GM12878 (cell line): ENCODE results near the gene TTC39B. TPM values are rescaled to one million over a fixed set of nuclear protein-coding genes. Genes with fewer than 3 reads are reported as not detected.

ENCODE experiments used
- ATAC-seq: fragments of 200-7000 bp; cut with Tn5 transposase; 3 replicates; pipeline ENCODE4 v1.9.1; 2020; ENCODE audit warnings: mild to moderate bottlenecking, moderate library complexity
- BruUV-seq: library from RNA; stranded (reverse); fragments of 400-500 nt; replicated peaks from 2 replicates; lab custom pipeline; 2021; lab: Mats Ljungman, UMichigan
- CTCF ChIA-PET: fragments of 300-600 bp; sonication (Branson Sonifier 250); formaldehyde crosslinking; extraction: SDS; loops from one replicate; lab custom pipeline; 2021; ENCODE audit warnings: inconsistent platforms; lab: Yijun Ruan, JAX
- POLR2A ChIA-PET: fragments of 350-600 bp; formaldehyde crosslinking; extraction: SDS; loops from one replicate; lab custom pipeline; 2021; ENCODE audit warnings: inconsistent platforms; lab: Charles Lee
- RAD21 ChIA-PET: fragments of 300-600 bp; sonication (Branson Sonifier 250); formaldehyde crosslinking; loops from one replicate; lab custom pipeline; 2023; ENCODE audit warnings: antibody characterized with exemption; ENCODE audit not compliant: unreplicated experiment; lab: Charles Lee
- SMC1A ChIA-PET: fragments of 300-600 bp; sonication (Branson Sonifier 250); formaldehyde crosslinking; loops from one replicate; lab custom pipeline; 2023; ENCODE audit not compliant: unreplicated experiment, uncharacterized antibody; lab: Charles Lee
- DNase-seq: peaks from one replicate; pipeline ENCODE4 v3.0.0-alpha.2; 2011; ENCODE audit warnings: low read depth, low spot score
- FAIRE-seq: peaks from 3 replicates; lab custom pipeline; 2011; peaks lifted over from hg19 to GRCh38; lab: Jason Lieb, UNC
- H2AFZ ChIP-seq: 2 replicates; pipeline ENCODE4 v1.6.0; 2011; ENCODE audit warnings: low read depth, low read length, control low read depth; ENCODE audit not compliant: control insufficient read depth
- H3K27ac ChIP-seq: 2 replicates; pipeline ENCODE4 v1.5.1; 2011; ENCODE audit warnings: control low read depth; ENCODE audit not compliant: control insufficient read depth, insufficient read depth
- H3K27me3 ChIP-seq, 2 experiments: replicated peaks in 1 of 2; 2 replicates each; pipeline versions ENCODE4 v1.6.0 to v1.6.1; 2011; ENCODE audit warnings: low read length in 1 of 2; ENCODE audit not compliant: control insufficient read depth in 2 of 2, insufficient read depth in 2 of 2
- H3K36me3 ChIP-seq, 2 experiments: 2 replicates each; pipeline ENCODE4 v1.5.1; 2011; ENCODE audit warnings: low read length in 1 of 2; ENCODE audit not compliant: control insufficient read depth in 2 of 2, insufficient read depth in 2 of 2
- H3K4me1 ChIP-seq: 2 replicates; pipeline ENCODE4 v1.6.1; 2011; ENCODE audit warnings: mild to moderate bottlenecking, low read length, moderate library complexity, mixed read lengths; ENCODE audit not compliant: control insufficient read depth, insufficient read depth
- H3K4me2 ChIP-seq: 2 replicates; pipeline ENCODE4 v1.6.0; 2011; ENCODE audit warnings: control low read depth; ENCODE audit not compliant: control insufficient read depth, insufficient read depth
- H3K4me3 ChIP-seq: fragments of 200-600 bp; sonication (generic); 2 replicates; pipeline ENCODE4 v1.5.1; 2016
- H3K79me2 ChIP-seq: 2 replicates; pipeline ENCODE4 v1.6.0; 2011; ENCODE audit warnings: low read length; ENCODE audit not compliant: control insufficient read depth, insufficient read depth
- H3K9ac ChIP-seq: 2 replicates; pipeline ENCODE4 v1.8.0; 2011; ENCODE audit warnings: low read length, control low read depth, mixed read lengths; ENCODE audit not compliant: control insufficient read depth, insufficient read depth
- H3K9me3 ChIP-seq: replicated peaks from 3 replicates; pipeline ENCODE4 v1.5.1; 2011; ENCODE audit warnings: mild to moderate bottlenecking, low read length; ENCODE audit not compliant: control insufficient read depth, insufficient read depth
- H4K20me1 ChIP-seq: 2 replicates; pipeline ENCODE4 v1.6.0; 2011; ENCODE audit not compliant: control insufficient read depth, insufficient read depth
- JUNB ChIP-seq: IDR thresholded peaks from 2 replicates; pipeline ENCODE4 v1.6.1; 2016; ENCODE audit warnings: antibody characterized with exemption, mild to moderate bottlenecking
- POLR2AphosphoS2 ChIP-seq: IDR thresholded peaks from 2 replicates; pipeline ENCODE4 v1.6.1; 2011; ENCODE audit warnings: low read depth, mild to moderate bottlenecking, low read length, improper control_type of control experiment, moderate library complexity
- RFX5 ChIP-seq: IDR thresholded peaks from 2 replicates; pipeline ENCODE4 v1.6.1; 2011; ENCODE audit warnings: low read depth, low read length, improper control_type of control experiment
- SIN3A ChIP-seq: IDR thresholded peaks from 2 replicates; pipeline ENCODE4 v1.6.1; 2012; ENCODE audit warnings: low read depth, low read length, improper control_type of control experiment
- TAF1 ChIP-seq: IDR thresholded peaks from 2 replicates; pipeline ENCODE4 v1.6.1; 2011; ENCODE audit warnings: mild to moderate bottlenecking, low read depth, low read length, borderline replicate concordance
- ZNF592 ChIP-seq: fragments of 450-650 bp; IDR thresholded peaks from 2 replicates; pipeline ENCODE4 v1.6.1; 2017; ENCODE audit warnings: mild to moderate bottlenecking, moderate library complexity
- WGBS: methylation state at CpG from one replicate; pipeline ENCODE4 v1.1.6; 2016; ENCODE audit warnings: low lambda C conversion rate; ENCODE audit not compliant: insufficient replicate concordance, insufficient coverage; ENCODE audit errors: missing lambda C conversion rate; 5-methylcytosine and 5-hydroxymethylcytosine counted together
- in situ Hi-C: fragments of 300-500 bp; cut with MboI; formaldehyde crosslinking; loops from 9 replicates; pipeline ENCODE4 v1.14.3; 2018; ENCODE audit warnings: mixed read lengths
- intact Hi-C: fragments of 100-400 bp; cut with micrococcal nuclease; formaldehyde crosslinking; loops from one replicate; pipeline ENCODE4 v1.14.2; 2022; ENCODE audit not compliant: unreplicated experiment
- polyA plus RNA-seq, 11 experiments: library from polyadenylated mRNA; depleted of rRNA in 4 of 11; unstranded in 6 of 11; stranded (reverse) in 5 of 11; fragments of >200 nt; fragmentation: Nextera tagmentation in 4 of 11; fragmentation: Illumina TruSeq in 1 of 11; extraction: Ambion mirVana in 4 of 11; extraction: Trizol in 1 of 11; gene quantifications; 1 replicate in 1 of 11; 2 replicates in 10 of 11; pipeline versions ENCODE4 v1.2.1 to v1.2.3, GENCODE V29; 2011 to 2016; ENCODE audit warnings: inconsistent platforms in 2 of 11, missing spikeins in 2 of 11, low read depth in 1 of 11
- total RNA-seq, 4 experiments: library from RNA; depleted of rRNA in 3 of 4; stranded (reverse); fragments of >200 nt in 3 of 4; fragmentation: Illumina TruSeq in 1 of 4; extraction: Trizol in 1 of 4; gene quantifications; 2 replicates each; pipeline versions ENCODE4 v1.2.1 to v1.2.3, GENCODE V29; 2013 to 2021
- TF ChIP-seq, protein P1 (sequence below): IDR thresholded peaks from 2 replicates; pipeline ENCODE4 v1.6.1; 2012; ENCODE audit warnings: low read length, inconsistent platforms
- TF ChIP-seq, protein P2 (sequence below): fragments of 450-650 bp; IDR thresholded peaks from 2 replicates; pipeline ENCODE4 v1.6.1; 2017; ENCODE audit warnings: mild to moderate bottlenecking

TTC39B gene
- total and polyA plus RNA-seq, 10 of the 15 experiments (the other 5 are each of a cell fraction or from before 2014, with no cell fraction given): 0.68 to 2.5 (median 1.5) TPM

GRCh38 chr9:15231788-15232635, 75.0 kb downstream of the TTC39B start (continued):
- TF ChIP-seq, protein P1, sequence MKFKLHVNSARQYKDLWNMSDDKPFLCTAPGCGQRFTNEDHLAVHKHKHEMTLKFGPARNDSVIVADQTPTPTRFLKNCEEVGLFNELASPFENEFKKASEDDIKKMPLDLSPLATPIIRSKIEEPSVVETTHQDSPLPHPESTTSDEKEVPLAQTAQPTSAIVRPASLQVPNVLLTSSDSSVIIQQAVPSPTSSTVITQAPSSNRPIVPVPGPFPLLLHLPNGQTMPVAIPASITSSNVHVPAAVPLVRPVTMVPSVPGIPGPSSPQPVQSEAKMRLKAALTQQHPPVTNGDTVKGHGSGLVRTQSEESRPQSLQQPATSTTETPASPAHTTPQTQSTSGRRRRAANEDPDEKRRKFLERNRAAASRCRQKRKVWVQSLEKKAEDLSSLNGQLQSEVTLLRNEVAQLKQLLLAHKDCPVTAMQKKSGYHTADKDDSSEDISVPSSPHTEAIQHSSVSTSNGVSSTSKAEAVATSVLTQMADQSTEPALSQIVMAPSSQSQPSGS: no peak
- TF ChIP-seq RFX5: no peak
- TF ChIP-seq, protein P2, sequence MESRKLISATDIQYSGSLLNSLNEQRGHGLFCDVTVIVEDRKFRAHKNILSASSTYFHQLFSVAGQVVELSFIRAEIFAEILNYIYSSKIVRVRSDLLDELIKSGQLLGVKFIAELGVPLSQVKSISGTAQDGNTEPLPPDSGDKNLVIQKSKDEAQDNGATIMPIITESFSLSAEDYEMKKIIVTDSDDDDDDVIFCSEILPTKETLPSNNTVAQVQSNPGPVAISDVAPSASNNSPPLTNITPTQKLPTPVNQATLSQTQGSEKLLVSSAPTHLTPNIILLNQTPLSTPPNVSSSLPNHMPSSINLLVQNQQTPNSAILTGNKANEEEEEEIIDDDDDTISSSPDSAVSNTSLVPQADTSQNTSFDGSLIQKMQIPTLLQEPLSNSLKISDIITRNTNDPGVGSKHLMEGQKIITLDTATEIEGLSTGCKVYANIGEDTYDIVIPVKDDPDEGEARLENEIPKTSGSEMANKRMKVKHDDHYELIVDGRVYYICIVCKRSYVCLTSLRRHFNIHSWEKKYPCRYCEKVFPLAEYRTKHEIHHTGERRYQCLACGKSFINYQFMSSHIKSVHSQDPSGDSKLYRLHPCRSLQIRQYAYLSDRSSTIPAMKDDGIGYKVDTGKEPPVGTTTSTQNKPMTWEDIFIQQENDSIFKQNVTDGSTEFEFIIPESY: no peak

DNA sequence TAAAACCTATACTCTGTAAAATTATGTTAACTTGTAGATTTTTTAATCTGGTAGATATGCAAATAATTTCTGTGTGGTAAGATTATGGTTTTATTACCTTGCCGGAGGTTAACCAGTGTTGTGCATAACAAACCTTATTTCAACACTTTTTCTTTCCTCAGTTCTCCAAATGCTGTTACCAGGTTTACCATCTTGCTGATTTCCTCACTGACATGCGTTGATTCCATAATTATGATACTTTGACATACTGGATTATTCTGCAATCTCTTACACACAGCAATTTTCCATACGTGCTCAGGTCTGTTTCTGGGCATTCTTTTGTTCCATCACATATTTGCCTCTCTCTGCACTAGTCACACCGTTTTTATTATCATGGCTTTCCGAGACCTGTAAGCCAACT, 77.6 kb downstream of the TTC39B start:
- POLR2A ChIA-PET: no interaction called here
- no peak overlapping the region for H3K4me2 ChIP-seq
- RAD21 ChIA-PET: interaction anchor here (3.5 kb wide), 1 partner anchor 17 kb away, joined by 26 read pairs; no protein-coding TSS in a partner anchor
- H3K4me3 ChIP-seq: no peak overlapping the region
- H3K9me3 ChIP-seq: no peaks in the 10 kb centered on the region
- no peak for FAIRE-seq
- CTCF ChIA-PET: interaction anchor here (1.8 to 7.4 kb wide), 3 partner anchors 14 to 42 kb away, joined by 5 to 149 read pairs (median 6); no protein-coding TSS in a partner anchor
- in situ Hi-C loops: no loop called here
- H3K79me2 ChIP-seq: no peaks in the 10 kb centered on the region
- H3K27me3 ChIP-seq: no peaks in the 10 kb centered on the region
- no peak for TF ChIP-seq JUNB
- no peak for TF ChIP-seq ZNF592
- TF ChIP-seq TAF1: no peak
- no peak for TF ChIP-seq SIN3A
- TF ChIP-seq POLR2AphosphoS2: no peak
- WGBS: 43% methylated on average over 5 of the region's 5 CpGs
- no peaks in the 10 kb centered on the region for H3K4me1 ChIP-seq
- DNase-seq: no peak
- no peak overlapping the region for H3K27ac ChIP-seq
- H3K36me3 ChIP-seq: no peaks in the 10 kb centered on the region
- no peak for ATAC-seq
- SMC1A ChIA-PET: no interaction called here
- H2AFZ ChIP-seq: no peak overlapping the region
- intact Hi-C loops: no loop called here
- no peaks in the 10 kb centered on the region for H4K20me1 ChIP-seq
- no TSS peak for BruUV-seq
- H3K9ac ChIP-seq: no peak overlapping the region
